ENCODE results near the gene ARVCF. TPM values are rescaled to one million over a fixed set of nuclear protein-coding genes. Genes with fewer than 3 reads are reported as not detected.

The ARVCF gene
- total RNA-seq, 1 donor from 2014 or later: 74.5 TPM

DNA sequence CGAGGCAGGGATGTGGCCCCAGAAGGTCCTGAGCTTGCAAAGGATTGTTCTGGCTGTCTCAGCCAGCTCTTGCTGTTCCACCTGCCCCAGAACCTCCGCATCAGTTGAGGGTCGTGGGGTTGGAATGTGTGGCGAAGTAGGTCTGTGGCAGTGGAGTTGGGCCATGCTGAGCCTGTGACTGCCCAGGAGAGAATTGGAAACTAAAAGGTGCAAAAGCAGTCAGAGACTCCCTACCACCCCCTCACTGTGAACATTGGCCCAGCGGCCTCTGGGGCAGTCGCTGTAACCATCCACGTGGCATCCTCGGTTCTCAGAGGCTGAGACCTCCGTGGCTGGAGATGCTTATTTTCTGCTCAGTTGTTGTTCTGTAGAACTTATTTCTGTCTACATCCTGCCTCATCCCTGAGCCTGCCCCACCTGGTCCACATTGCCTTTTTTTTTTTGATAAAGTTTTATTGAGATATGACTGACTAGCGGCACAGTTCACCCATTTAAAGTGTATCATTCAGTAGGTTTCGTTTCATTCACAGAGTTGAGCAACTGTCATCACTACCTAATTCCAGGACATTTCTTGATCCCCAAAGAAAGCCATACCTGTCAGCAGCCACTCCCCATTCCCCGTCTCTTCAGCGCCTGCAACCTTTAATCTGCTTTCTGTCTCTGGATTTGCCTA lies 41.1 kb upstream of the ARVCF start:
- DNase-seq (ENCODE audit: low read depth): no peak
- H3K36me3 ChIP-seq (ENCODE audit: control insufficient read depth, insufficient read depth, low read length): peaks cover 2% of the 10 kb centered on the region
- H3K4me3 ChIP-seq (ENCODE audit: low read depth, low read length): no peak overlapping the region
- no peaks in the 10 kb centered on the region for H3K27me3 ChIP-seq (ENCODE audit: control insufficient read depth, insufficient read depth, low read length)
- TF ChIP-seq, protein P1, sequence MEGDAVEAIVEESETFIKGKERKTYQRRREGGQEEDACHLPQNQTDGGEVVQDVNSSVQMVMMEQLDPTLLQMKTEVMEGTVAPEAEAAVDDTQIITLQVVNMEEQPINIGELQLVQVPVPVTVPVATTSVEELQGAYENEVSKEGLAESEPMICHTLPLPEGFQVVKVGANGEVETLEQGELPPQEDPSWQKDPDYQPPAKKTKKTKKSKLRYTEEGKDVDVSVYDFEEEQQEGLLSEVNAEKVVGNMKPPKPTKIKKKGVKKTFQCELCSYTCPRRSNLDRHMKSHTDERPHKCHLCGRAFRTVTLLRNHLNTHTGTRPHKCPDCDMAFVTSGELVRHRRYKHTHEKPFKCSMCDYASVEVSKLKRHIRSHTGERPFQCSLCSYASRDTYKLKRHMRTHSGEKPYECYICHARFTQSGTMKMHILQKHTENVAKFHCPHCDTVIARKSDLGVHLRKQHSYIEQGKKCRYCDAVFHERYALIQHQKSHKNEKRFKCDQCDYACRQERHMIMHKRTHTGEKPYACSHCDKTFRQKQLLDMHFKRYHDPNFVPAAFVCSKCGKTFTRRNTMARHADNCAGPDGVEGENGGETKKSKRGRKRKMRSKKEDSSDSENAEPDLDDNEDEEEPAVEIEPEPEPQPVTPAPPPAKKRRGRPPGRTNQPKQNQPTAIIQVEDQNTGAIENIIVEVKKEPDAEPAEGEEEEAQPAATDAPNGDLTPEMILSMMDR (IDR thresholded peaks at IDR 0.05; ENCODE audit: insufficient read depth, low read length, poor library complexity, severe bottlenecking): no peak

DNA sequence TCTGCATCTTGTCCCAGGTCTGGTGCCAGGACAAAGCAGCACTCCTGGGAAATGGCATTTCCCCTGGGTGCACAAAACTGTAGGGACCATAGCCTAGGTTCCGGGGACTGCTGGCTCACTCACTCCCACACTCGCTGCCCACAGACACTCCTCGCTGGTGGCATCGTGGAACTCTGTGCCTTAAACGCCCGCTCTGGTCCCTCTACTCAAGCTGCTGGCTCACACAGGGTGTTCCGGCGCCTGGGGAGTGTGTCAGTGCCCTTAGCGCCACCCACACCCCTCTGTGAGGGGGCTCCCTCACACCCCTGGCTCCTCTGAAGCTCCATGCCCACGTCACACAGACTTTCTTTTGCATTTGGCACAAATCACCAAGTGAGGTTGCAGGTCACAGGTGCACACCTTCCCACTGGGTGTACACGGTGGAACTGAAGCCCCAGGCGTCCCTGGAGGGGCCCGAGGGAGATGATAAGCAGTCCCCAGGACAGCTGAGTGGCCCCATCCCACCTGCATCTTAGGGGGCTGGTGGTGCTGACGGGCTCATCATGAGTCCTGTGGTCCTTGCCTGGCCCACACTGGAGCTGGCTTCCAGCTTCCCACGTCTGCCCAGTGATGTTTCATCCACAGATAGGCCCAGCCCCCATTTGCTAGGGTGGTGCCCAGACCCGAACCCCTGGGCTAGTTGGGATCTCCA lies 40.2 kb upstream of the ARVCF start:
- Histone ChIP-seq H3K27me3 (ENCODE audit: control insufficient read depth, insufficient read depth, low read length) (no peaks in the 10 kb centered on the region), H3K36me3 (ENCODE audit: control insufficient read depth, insufficient read depth, low read length) (peaks cover 1% of the 10 kb centered on the region), H3K4me3 (ENCODE audit: low read depth, low read length) (no peak overlapping the region)
- TF ChIP-seq, protein P1 (IDR thresholded peaks at IDR 0.05; ENCODE audit: insufficient read depth, low read length, poor library complexity, severe bottlenecking): no peak
- no peak for DNase-seq (ENCODE audit: low read depth)

DNA sequence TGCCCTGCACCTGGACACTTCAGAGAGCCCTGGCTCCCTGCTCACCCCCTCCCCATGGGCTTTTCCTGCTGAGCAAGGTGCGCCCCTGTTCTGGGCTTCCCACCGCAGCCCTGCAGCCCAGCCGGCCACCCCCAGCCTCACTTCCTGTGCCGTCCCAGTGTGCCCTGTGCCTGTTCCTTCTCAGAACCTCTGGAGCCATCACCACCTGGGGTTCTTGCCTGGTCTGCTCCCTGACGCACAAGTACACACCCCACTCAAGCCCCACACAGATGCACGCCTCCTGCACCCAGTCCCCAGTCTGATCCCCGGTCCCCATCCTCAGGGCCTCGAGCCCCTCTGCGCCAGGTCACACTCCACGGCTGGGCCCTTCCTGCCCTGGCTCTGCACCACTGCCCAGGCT lies 39.5 kb upstream of the ARVCF start:
- Histone ChIP-seq H3K4me3 (ENCODE audit: low read depth, low read length) (no peak overlapping the region), H3K36me3 (ENCODE audit: control insufficient read depth, insufficient read depth, low read length) (peaks cover 1% of the 10 kb centered on the region), H3K27me3 (ENCODE audit: control insufficient read depth, insufficient read depth, low read length) (no peaks in the 10 kb centered on the region)
- TF ChIP-seq, protein P1 (IDR thresholded peaks at IDR 0.05; ENCODE audit: insufficient read depth, low read length, poor library complexity, severe bottlenecking): no peak
- no peak for DNase-seq (ENCODE audit: low read depth)

DNA sequence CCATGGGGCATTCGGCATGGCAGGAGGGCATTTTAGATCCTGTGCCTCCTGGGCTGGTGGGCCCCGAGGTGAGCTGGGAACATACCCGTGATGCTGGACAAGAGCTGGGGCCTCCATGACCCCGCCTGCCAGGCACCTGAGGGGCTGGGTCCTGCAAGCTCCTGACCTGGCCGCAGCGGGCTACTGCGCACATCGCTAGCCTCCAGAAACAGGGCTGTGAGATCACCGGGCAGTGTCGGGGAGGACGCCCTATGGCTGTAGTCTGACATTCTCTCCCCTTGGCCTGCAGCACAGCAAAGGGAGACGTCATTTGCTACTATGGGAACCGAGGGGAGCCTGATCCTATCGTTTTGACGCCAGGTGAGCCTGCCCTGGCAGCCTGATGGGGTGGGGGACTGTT lies 39.0 kb upstream of the ARVCF start:
- DNase-seq (ENCODE audit: low read depth): no peak
- TF ChIP-seq, protein P1 (IDR thresholded peaks at IDR 0.05; ENCODE audit: insufficient read depth, low read length, poor library complexity, severe bottlenecking): no peak
- Histone ChIP-seq H3K36me3 (ENCODE audit: control insufficient read depth, insufficient read depth, low read length) (peaks cover 1% of the 10 kb centered on the region), H3K27me3 (ENCODE audit: control insufficient read depth, insufficient read depth, low read length) (no peaks in the 10 kb centered on the region), H3K4me3 (ENCODE audit: low read depth, low read length) (no peak overlapping the region)

DNA sequence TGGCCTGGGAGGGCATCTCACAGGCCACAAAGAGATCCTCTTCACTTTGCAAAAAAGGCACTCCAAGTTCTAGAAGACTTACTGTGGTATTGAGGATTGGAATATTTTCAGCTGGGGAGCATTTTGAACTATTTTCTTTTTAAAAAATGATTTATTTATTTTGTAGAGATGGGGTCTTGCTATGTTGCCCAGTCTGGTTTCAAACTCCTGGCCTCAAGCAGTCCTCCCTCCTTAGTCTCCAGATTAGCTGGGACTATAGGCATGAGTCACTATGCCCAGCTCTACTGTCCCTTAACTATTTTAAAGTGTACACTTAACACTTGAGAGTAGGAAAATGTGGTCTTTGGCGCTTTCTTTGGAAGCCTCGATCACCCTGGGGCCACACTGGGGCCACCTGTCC lies 38.5 kb upstream of the ARVCF start:
- H3K36me3 ChIP-seq (ENCODE audit: control insufficient read depth, insufficient read depth, low read length): peaks cover 1% of the 10 kb centered on the region
- no peak overlapping the region for H3K4me3 ChIP-seq (ENCODE audit: low read depth, low read length)
- no peaks in the 10 kb centered on the region for H3K27me3 ChIP-seq (ENCODE audit: control insufficient read depth, insufficient read depth, low read length)
- TF ChIP-seq, protein P1 (IDR thresholded peaks at IDR 0.05; ENCODE audit: insufficient read depth, low read length, poor library complexity, severe bottlenecking): no peak
- DNase-seq (ENCODE audit: low read depth): no peak

All from kidney epithelial cell (primary cell).